ENCODE data around the gene IL9R.

GRCh38 chrX:155962906-155963305 is 34.6 kb upstream of the IL9R start:
- TF ChIP-seq CTCF (IDR thresholded peaks at IDR 0.05; ENCODE audit: low read depth, low read length) (no peak), EZH2phosphoT487 (IDR thresholded peaks at IDR 0.05; ENCODE audit: low read depth) (no peak)

All from OCI-LY3 (cell line).